ENCODE data around the gene SLC9A1.
"Not testable (repeated sequence)": the region's sequence is repeated elsewhere in the genome, so short reads cannot be mapped to it uniquely, and the experiment has no call there.

Gene SLC9A1

DNA sequence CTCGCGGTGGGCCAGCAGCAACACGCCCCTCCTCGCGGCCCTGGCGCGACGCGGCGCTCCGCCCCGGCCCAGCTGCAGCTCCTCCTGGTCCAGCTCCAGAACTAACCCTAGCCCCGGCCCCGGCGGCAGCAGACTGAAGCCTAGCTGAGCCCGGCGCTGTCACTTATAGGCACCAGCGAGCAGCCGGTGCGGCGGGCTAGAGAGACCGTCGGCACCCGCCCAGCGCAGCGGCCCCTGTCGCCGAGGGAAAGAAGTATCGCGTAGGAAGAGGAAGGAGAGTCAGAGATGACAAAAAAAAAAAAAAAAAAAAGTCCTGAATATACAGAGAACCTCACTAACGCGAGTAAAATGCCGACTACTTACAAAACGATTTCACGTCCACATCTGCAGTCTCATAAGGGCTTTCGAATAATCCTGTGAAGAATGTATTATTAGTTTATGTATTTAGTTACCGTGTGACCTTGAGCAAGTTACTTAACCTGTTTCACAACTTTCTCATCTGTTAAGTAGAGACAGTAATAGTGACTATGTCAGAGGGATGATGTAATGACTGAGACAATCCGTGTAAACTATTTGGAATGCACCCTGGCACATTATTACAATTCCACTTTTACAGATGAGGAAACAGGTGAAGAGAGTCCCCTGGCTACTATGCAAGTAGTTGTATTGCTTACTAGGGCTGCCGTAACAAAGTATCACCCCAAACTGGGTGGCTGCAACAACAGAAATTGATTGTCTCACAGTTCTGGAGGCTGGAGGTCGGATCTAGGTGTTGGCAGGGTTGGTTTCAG is at the start of gene SLC9A1:
TSS of gene SLC9A1 (minus strand) at position 135 of the 791 bp plus-strand sequence. CDS start 791 bp downstream, outside the sequence.
- H3K36me3 ChIP-seq (ENCODE audit: control insufficient read depth in 2 of 2, insufficient read depth in 2 of 2, low read length in 2 of 2), result peaks cover 0 to 4% of the 10 kb centered on the region in 2 donors
- no peaks in the 10 kb centered on the region for H3K27me3 ChIP-seq (ENCODE audit: control insufficient read depth in 2 of 2, insufficient read depth in 2 of 2, low read length in 2 of 2)
- H3K27ac ChIP-seq (ENCODE audit: low read depth in 2 of 2, low read length in 2 of 2), result peak within 1 kb of the TSS; percentile 82 to 86
- peaks cover 33 to 35% of the 10 kb centered on the region in 2 donors for H3K4me1 ChIP-seq (ENCODE audit: control insufficient read depth in 2 of 2, insufficient read depth in 2 of 2, low read length in 2 of 2)
- H3K9ac ChIP-seq (ENCODE audit: low read depth in 1 of 2, low read length in 2 of 2), result peak within 1 kb of the TSS; percentile 89 to 94
- H3K9me3 ChIP-seq (ENCODE audit: control insufficient read depth in 2 of 2, low read length in 2 of 2), result no peaks in the 10 kb centered on the region
- peak within 1 kb of the TSS; percentile 76 to 77 for H3K4me3 ChIP-seq (ENCODE audit: low read length in 2 of 2)

DNA sequence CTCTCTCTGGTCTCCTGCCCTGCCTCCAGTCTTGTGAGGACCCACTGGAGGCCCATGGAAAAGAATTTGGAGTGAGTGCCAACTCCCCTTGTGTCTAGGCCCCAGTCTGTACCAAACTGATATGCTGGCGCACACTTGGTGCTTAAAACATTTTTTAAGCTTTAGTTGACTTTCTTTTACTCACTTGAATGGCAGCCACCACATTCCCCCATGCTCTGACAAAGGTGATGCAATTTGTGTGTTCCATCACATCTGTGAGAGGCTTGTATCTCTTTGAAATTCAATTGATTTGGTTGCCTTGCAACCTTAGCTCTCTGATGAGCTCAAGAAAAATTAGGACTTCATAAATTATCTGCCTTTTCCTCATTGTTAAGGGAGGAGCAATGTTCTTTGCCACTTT is 49.0 kb upstream of the SLC9A1 start:
- Histone ChIP-seq H3K9me3 (ENCODE audit: control insufficient read depth in 2 of 2, low read length in 2 of 2) (no peaks in the 10 kb centered on the region), H3K27ac (ENCODE audit: low read depth in 2 of 2, low read length in 2 of 2) (no peak overlapping the region), H3K4me1 (ENCODE audit: control insufficient read depth in 2 of 2, insufficient read depth in 2 of 2, low read length in 2 of 2) (no peaks in the 10 kb centered on the region), H3K27me3 (ENCODE audit: control insufficient read depth in 2 of 2, insufficient read depth in 2 of 2, low read length in 2 of 2) (no peaks in the 10 kb centered on the region), H3K36me3 (ENCODE audit: control insufficient read depth in 2 of 2, insufficient read depth in 2 of 2, low read length in 2 of 2) (no peaks in the 10 kb centered on the region), H3K9ac (ENCODE audit: low read depth in 1 of 2, low read length in 2 of 2) (no peak overlapping the region), H3K4me3 (ENCODE audit: low read length in 2 of 2) (no peak overlapping the region)

DNA sequence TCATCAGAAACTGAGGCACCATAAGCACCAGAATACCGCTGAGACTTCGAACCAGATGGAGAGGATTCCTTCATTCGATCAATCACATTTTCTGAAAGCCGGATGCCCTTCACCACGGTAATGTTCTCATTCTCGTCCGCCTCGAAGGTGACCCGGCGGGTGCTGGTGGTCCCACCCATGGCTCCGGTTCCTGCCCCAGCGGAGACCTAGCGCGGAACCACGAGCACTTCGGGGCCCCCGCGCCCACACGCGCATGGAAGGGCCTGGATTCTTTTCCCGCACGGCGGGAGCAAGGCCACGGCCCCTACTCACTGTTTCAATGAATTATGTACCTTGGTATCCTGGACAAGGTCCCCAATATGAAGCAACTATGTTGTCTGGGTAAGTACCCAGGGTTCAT is 46.4 kb upstream of the SLC9A1 start:
- Histone ChIP-seq H3K4me1 (ENCODE audit: control insufficient read depth in 2 of 2, insufficient read depth in 2 of 2, low read length in 2 of 2) (no peaks in the 10 kb centered on the region), H3K9ac (ENCODE audit: low read depth in 1 of 2, low read length in 2 of 2) (no peak overlapping the region), H3K36me3 (ENCODE audit: control insufficient read depth in 2 of 2, insufficient read depth in 2 of 2, low read length in 2 of 2) (no peaks in the 10 kb centered on the region), H3K4me3 (ENCODE audit: low read length in 2 of 2) (no peak overlapping the region), H3K27ac (ENCODE audit: low read depth in 2 of 2, low read length in 2 of 2) (no peak overlapping the region), H3K9me3 (ENCODE audit: control insufficient read depth in 2 of 2, low read length in 2 of 2) (no peaks in the 10 kb centered on the region), H3K27me3 (ENCODE audit: control insufficient read depth in 2 of 2, insufficient read depth in 2 of 2, low read length in 2 of 2) (no peaks in the 10 kb centered on the region)

DNA sequence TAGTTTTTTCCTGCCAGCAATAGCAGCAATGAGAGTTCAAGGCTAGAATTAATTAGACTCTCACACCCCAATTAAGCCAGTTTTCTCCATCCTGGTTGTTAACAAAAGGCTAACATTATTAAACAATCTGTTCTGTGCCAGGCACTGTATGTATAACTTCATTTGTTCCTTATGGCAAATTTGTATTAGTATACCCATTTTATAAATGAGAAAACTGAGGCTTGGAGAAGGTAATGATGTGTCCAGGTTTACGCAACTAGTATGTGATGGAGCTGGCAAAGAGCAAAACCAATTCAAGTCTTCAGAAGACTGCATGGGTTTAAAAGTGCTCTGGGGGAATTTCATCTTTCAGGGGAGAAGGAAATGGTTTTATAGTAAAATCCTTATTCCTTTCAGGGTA is 38.3 kb upstream of the SLC9A1 start:
- H3K36me3 ChIP-seq (ENCODE audit: control insufficient read depth in 2 of 2, insufficient read depth in 2 of 2, low read length in 2 of 2), result no peaks in the 10 kb centered on the region
- H3K27me3 ChIP-seq (ENCODE audit: control insufficient read depth in 2 of 2, insufficient read depth in 2 of 2, low read length in 2 of 2), result no peaks in the 10 kb centered on the region
- H3K4me3 ChIP-seq (ENCODE audit: low read length in 2 of 2), result no peak overlapping the region
- H3K9ac ChIP-seq (ENCODE audit: low read depth in 1 of 2, low read length in 2 of 2), result peak overlapping the region in 1 of 2 donors; percentile 41
- H3K4me1 ChIP-seq (ENCODE audit: control insufficient read depth in 2 of 2, insufficient read depth in 2 of 2, low read length in 2 of 2), result peaks cover 16 to 24% of the 10 kb centered on the region in 2 donors
- peak overlapping the region; percentile 93 to 94 for H3K27ac ChIP-seq (ENCODE audit: low read depth in 2 of 2, low read length in 2 of 2)
- no peaks in the 10 kb centered on the region for H3K9me3 ChIP-seq (ENCODE audit: control insufficient read depth in 2 of 2, low read length in 2 of 2)

DNA sequence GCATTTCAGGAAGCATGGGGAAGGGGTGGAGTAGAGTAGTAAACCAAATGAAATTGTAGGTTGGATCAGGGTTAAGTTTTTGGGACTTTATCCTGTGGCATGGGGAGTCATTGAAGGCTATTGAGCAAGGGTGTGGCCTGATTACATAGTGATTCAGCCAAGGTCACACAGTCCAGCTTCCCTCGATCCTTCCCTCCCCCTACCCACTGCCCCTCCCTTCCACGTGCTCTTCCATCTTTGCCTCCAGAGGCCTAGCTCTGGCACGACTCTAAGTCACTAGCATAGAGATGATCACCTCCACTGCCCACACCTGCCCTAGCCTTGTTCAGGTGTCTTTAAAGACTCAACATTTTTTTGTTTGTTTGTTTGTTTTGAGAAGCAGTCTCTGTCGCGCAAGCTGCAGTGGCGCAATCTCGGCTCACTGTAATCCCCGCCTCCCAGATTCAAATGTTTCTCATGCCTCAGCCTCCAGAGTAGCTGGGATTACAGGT is 37.2 kb upstream of the SLC9A1 start:
- H3K27me3 ChIP-seq (ENCODE audit: control insufficient read depth in 2 of 2, insufficient read depth in 2 of 2, low read length in 2 of 2), result no peaks in the 10 kb centered on the region
- H3K4me1 ChIP-seq (ENCODE audit: control insufficient read depth in 2 of 2, insufficient read depth in 2 of 2, low read length in 2 of 2), result peaks cover 16 to 24% of the 10 kb centered on the region in 2 donors
- no peaks in the 10 kb centered on the region for H3K36me3 ChIP-seq (ENCODE audit: control insufficient read depth in 2 of 2, insufficient read depth in 2 of 2, low read length in 2 of 2)
- no peaks in the 10 kb centered on the region for H3K9me3 ChIP-seq (ENCODE audit: control insufficient read depth in 2 of 2, low read length in 2 of 2)
- H3K27ac ChIP-seq (ENCODE audit: low read depth in 2 of 2, low read length in 2 of 2), result peak overlapping the region; percentile 93 to 94
- H3K4me3 ChIP-seq (ENCODE audit: low read length in 2 of 2), result peak overlapping the region in 1 of 2 donors; percentile 28
- H3K9ac ChIP-seq (ENCODE audit: low read depth in 1 of 2, low read length in 2 of 2), result peak overlapping the region in 1 of 2 donors; percentile 41

DNA sequence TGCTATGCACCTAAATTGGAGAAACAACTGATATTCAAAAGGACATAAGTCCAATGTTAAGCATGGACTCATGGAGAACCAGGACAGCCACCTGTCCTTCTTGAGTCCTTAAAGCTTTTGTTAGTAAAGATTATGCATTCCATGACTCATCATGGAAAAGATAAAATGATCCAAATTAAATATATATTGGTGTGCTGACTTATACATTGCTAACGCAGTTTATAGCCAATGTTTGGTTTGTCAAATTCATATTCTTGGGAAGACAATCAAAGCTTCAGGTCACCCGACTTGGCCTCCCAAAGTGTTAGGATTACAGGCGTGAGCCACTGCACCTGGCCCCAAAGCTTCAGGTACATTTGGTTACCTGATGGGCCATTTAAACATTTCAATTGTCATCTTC is 29.7 kb upstream of the SLC9A1 start:
- H3K4me1 ChIP-seq (ENCODE audit: control insufficient read depth in 2 of 2, insufficient read depth in 2 of 2, low read length in 2 of 2); H3K9ac ChIP-seq (ENCODE audit: low read depth in 1 of 2, low read length in 2 of 2); H3K9me3 ChIP-seq (ENCODE audit: control insufficient read depth in 2 of 2, low read length in 2 of 2); H3K27me3 ChIP-seq (ENCODE audit: control insufficient read depth in 2 of 2, insufficient read depth in 2 of 2, low read length in 2 of 2); H3K27ac ChIP-seq (ENCODE audit: low read depth in 2 of 2, low read length in 2 of 2); H3K4me3 ChIP-seq (ENCODE audit: low read length in 2 of 2); H3K36me3 ChIP-seq (ENCODE audit: control insufficient read depth in 2 of 2, insufficient read depth in 2 of 2, low read length in 2 of 2): not testable (repeated sequence)

DNA sequence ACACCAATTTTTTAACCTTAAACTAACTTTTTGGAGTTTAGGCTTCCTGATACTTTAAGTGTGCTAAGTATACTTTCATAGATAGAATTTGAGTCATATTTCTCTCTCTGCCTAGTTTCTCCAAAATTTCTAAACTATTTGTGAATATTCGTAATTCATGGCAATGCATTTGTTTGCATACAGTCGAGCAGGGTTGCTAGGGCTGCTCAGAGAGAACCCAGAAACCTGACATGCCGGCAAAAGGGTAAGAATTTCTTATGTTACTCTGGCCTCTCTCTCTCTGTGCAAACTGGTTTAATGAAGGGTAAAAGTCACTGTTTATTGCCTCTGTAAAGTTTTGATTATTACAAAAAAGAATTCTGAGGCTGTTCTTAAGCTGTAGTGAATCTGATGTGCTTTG is 25.1 kb upstream of the SLC9A1 start:
- peak overlapping the region in 1 of 2 donors; percentile 22 for H3K4me3 ChIP-seq (ENCODE audit: low read length in 2 of 2)
- no peaks in the 10 kb centered on the region for H3K36me3 ChIP-seq (ENCODE audit: control insufficient read depth in 2 of 2, insufficient read depth in 2 of 2, low read length in 2 of 2)
- H3K27me3 ChIP-seq (ENCODE audit: control insufficient read depth in 2 of 2, insufficient read depth in 2 of 2, low read length in 2 of 2), result no peaks in the 10 kb centered on the region
- H3K4me1 ChIP-seq (ENCODE audit: control insufficient read depth in 2 of 2, insufficient read depth in 2 of 2, low read length in 2 of 2), result no peaks in the 10 kb centered on the region
- peak overlapping the region in 1 of 2 donors; percentile 34 for H3K9ac ChIP-seq (ENCODE audit: low read depth in 1 of 2, low read length in 2 of 2)
- H3K27ac ChIP-seq (ENCODE audit: low read depth in 2 of 2, low read length in 2 of 2), result peak overlapping the region; percentile 48 to 73
- peaks cover 0 to 3% of the 10 kb centered on the region in 2 donors for H3K9me3 ChIP-seq (ENCODE audit: control insufficient read depth in 2 of 2, low read length in 2 of 2)

DNA sequence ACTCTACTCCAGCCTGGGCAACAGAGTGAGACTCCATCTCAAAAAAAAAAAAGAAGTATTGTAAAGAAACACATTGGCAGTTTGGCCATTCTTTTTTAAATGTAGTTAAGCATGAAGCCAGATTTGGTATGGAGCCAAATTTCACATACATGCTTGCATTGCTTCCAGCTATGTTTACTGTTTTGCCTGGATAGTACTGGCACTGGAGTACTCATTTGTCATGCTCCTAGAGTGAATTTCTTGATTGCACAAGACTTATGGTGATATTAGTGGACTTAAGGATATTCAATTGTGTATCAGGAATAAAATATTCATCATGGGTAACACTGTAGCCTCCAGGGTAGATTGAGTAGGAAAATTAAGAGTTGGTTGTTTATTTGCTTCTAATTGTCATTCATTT is 24.5 kb upstream of the SLC9A1 start:
- Histone ChIP-seq H3K27ac (ENCODE audit: low read depth in 2 of 2, low read length in 2 of 2) (no peak overlapping the region), H3K27me3 (ENCODE audit: control insufficient read depth in 2 of 2, insufficient read depth in 2 of 2, low read length in 2 of 2) (no peaks in the 10 kb centered on the region), H3K4me3 (ENCODE audit: low read length in 2 of 2) (no peak overlapping the region), H3K36me3 (ENCODE audit: control insufficient read depth in 2 of 2, insufficient read depth in 2 of 2, low read length in 2 of 2) (no peaks in the 10 kb centered on the region), H3K4me1 (ENCODE audit: control insufficient read depth in 2 of 2, insufficient read depth in 2 of 2, low read length in 2 of 2) (no peaks in the 10 kb centered on the region), H3K9ac (ENCODE audit: low read depth in 1 of 2, low read length in 2 of 2) (no peak overlapping the region), H3K9me3 (ENCODE audit: control insufficient read depth in 2 of 2, low read length in 2 of 2) (peaks cover 0 to 3% of the 10 kb centered on the region in 2 donors)

DNA sequence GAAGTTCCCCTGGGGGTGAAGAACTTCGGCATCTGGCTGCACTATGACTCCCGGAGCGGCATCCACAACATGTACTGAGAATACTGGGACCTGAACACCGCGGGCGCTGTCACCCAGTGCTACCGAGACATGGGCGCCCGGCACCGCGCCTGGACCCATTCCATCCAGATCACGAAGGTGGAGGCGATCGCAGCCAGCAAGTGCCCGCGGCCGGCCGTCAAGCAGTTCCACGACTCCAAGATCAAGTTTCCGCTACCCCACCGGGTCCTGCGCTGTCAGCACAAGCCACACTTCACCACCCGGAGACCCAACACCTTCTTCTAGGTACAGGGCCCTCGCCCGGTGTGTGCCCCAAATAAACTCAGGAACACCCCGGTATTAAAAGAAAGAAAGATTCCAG is 22.0 kb upstream of the SLC9A1 start:
- no peaks in the 10 kb centered on the region for H3K27me3 ChIP-seq (ENCODE audit: control insufficient read depth in 2 of 2, insufficient read depth in 2 of 2, low read length in 2 of 2)
- H3K36me3 ChIP-seq (ENCODE audit: control insufficient read depth in 2 of 2, insufficient read depth in 2 of 2, low read length in 2 of 2), result no peaks in the 10 kb centered on the region
- no peak overlapping the region for H3K4me3 ChIP-seq (ENCODE audit: low read length in 2 of 2)
- no peak overlapping the region for H3K9ac ChIP-seq (ENCODE audit: low read depth in 1 of 2, low read length in 2 of 2)
- H3K9me3 ChIP-seq (ENCODE audit: control insufficient read depth in 2 of 2, low read length in 2 of 2), result no peaks in the 10 kb centered on the region
- H3K27ac ChIP-seq (ENCODE audit: low read depth in 2 of 2, low read length in 2 of 2), result no peak overlapping the region
- no peaks in the 10 kb centered on the region for H3K4me1 ChIP-seq (ENCODE audit: control insufficient read depth in 2 of 2, insufficient read depth in 2 of 2, low read length in 2 of 2)

DNA sequence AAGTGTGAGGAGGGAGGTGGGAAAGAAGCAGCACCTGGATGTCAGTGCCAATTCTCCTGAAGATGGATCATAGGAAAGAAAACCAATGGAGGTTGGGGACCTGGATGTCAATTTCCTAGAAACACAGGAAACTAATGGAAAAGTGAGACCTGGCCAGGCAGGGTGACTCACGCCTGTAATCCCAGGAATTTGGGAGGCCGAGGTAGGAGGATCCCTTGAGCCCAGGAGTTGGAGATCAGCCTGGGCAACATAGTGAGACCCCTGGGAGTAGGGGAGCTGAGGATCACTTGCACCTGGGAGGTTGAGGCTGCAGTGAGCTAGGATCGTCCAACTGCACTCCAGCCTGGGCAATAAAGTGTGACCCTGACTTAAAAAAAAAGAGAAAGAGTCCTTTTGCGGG is 21.4 kb upstream of the SLC9A1 start:
- no peak overlapping the region for H3K4me3 ChIP-seq (ENCODE audit: low read length in 2 of 2)
- no peak overlapping the region for H3K27ac ChIP-seq (ENCODE audit: low read depth in 2 of 2, low read length in 2 of 2)
- H3K4me1 ChIP-seq (ENCODE audit: control insufficient read depth in 2 of 2, insufficient read depth in 2 of 2, low read length in 2 of 2), result no peaks in the 10 kb centered on the region
- no peaks in the 10 kb centered on the region for H3K36me3 ChIP-seq (ENCODE audit: control insufficient read depth in 2 of 2, insufficient read depth in 2 of 2, low read length in 2 of 2)
- H3K9me3 ChIP-seq (ENCODE audit: control insufficient read depth in 2 of 2, low read length in 2 of 2), result no peaks in the 10 kb centered on the region
- H3K27me3 ChIP-seq (ENCODE audit: control insufficient read depth in 2 of 2, insufficient read depth in 2 of 2, low read length in 2 of 2), result no peaks in the 10 kb centered on the region
- H3K9ac ChIP-seq (ENCODE audit: low read depth in 1 of 2, low read length in 2 of 2), result no peak overlapping the region

Measured in mucosa of rectum (tissue), 2 donors.